ENCODE measurements around the gene RNF144B.

The RNF144B gene

DNA sequence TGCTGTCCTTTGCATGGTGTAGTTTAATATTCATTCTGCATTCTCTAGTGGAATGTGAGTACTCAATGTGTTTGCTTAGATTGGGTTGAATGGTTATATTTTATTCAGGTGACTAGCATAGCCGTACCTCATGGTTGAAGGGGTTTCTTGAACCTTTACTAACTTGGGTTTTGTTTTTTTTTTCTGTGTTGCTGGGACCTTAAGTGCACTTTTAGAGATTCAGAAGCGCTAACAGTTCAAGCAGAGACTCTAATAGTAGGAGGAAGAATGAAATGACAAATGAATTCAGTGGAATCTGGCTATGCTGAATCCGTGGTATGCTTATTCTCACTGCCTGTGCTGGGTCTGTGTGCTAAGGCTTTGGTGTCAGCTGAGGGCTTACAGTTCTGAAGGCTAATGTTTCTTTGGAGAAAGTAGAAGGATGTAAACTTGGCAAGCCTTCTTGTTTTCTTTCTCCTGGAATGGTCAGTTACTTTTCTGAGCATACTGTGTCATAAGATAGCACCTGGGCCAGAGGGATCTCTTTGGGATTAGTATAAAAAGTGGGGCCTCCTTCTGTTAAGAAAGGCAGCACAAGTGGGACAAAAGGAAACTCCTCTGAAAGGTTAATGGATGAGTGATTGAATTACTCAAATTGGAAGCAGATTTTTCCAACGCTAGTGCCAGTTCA lies 28.7 kb downstream of the RNF144B start:
- Histone ChIP-seq H3K9me3 (ENCODE audit: control insufficient read depth, low read length) (no peaks in the 10 kb centered on the region), H3K36me3 (ENCODE audit: control insufficient read depth, insufficient read depth, low read length) (no peaks in the 10 kb centered on the region), H3K27ac (ENCODE audit: insufficient read depth, low read length, poor library complexity, severe bottlenecking) (no peak overlapping the region), H3K27me3 (replicated peaks; ENCODE audit: control insufficient read depth, insufficient read depth, low read length, poor library complexity, severe bottlenecking) (no peaks in the 10 kb centered on the region), H3K4me3 (ENCODE audit: insufficient read depth, low read depth, low read length, poor library complexity, severe bottlenecking) (no peak overlapping the region), H3K4me1 (ENCODE audit: control insufficient read depth, insufficient read depth, low read length, poor library complexity, severe bottlenecking) (no peaks in the 10 kb centered on the region)
- no peak for DNase-seq

DNA sequence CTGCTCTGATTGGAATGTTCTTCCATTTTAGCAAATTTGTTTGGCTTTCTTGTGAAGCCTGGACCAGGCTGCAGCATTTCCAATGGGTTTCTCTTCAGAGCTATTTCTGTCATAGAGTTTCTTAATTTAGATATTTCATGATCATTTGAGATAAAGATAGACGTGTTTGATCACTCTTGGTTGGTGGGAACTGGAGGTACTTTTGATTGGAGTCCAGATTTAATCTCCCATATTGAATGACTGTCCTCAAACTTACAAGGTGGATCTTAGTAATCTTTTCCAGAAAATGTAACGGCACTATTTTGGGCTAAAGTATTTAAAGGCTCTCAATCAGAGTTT lies 29.2 kb downstream of the RNF144B start:
- Histone ChIP-seq H3K4me1 (ENCODE audit: control insufficient read depth, insufficient read depth, low read length, poor library complexity, severe bottlenecking) (no peaks in the 10 kb centered on the region), H3K27ac (ENCODE audit: insufficient read depth, low read length, poor library complexity, severe bottlenecking) (no peak overlapping the region), H3K36me3 (ENCODE audit: control insufficient read depth, insufficient read depth, low read length) (no peaks in the 10 kb centered on the region), H3K4me3 (ENCODE audit: insufficient read depth, low read depth, low read length, poor library complexity, severe bottlenecking) (no peak overlapping the region), H3K9me3 (ENCODE audit: control insufficient read depth, low read length) (no peaks in the 10 kb centered on the region), H3K27me3 (replicated peaks; ENCODE audit: control insufficient read depth, insufficient read depth, low read length, poor library complexity, severe bottlenecking) (no peaks in the 10 kb centered on the region)
- no peak for DNase-seq

DNA sequence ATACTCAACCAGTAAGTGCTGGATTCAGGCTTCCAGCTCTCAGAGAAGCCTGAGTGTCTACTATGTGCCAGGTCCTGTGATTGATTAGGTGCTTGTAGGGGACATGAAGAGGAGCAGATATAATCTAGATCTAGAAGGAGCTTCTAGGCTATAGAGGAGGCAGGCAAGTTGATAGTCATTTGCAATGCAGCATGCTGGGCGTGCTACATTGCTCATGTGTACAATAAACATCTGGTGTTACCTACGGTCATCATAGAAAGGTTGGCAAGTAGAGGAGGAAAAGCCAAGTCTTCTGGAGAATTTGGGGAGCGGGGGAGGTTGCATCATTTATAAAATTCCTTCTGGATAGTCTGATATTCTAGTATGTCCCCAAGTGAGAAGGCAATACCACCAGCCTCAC lies 33.2 kb downstream of the RNF144B start:
- H3K27ac ChIP-seq (ENCODE audit: insufficient read depth, low read length, poor library complexity, severe bottlenecking): no peak overlapping the region
- DNase-seq: no peak
- no peaks in the 10 kb centered on the region for H3K36me3 ChIP-seq (ENCODE audit: control insufficient read depth, insufficient read depth, low read length)
- no peaks in the 10 kb centered on the region for H3K4me1 ChIP-seq (ENCODE audit: control insufficient read depth, insufficient read depth, low read length, poor library complexity, severe bottlenecking)
- no peaks in the 10 kb centered on the region for H3K27me3 ChIP-seq (replicated peaks; ENCODE audit: control insufficient read depth, insufficient read depth, low read length, poor library complexity, severe bottlenecking)
- H3K9me3 ChIP-seq (ENCODE audit: control insufficient read depth, low read length): no peaks in the 10 kb centered on the region
- no peak overlapping the region for H3K4me3 ChIP-seq (ENCODE audit: insufficient read depth, low read depth, low read length, poor library complexity, severe bottlenecking)

DNA sequence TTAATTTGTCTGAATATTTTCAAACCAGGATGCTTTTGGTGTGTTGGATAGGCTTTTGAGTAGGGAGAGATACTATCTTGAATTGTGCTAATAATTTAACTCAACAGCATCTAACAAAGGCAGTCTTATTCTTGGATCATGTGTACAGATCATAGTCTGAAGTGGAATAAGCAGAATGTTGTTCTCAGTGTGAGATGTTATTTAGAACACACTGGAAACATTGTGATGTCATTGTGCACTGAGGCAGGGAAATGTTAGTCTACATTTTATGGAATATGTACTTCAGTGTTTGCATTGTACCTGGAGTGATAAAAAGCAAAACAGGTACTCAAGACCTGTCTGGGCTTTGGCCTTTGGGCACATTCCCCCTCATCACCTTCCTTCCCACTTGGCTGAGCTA lies 35.0 kb downstream of the RNF144B start:
- no peaks in the 10 kb centered on the region for H3K36me3 ChIP-seq (ENCODE audit: control insufficient read depth, insufficient read depth, low read length)
- no peaks in the 10 kb centered on the region for H3K4me1 ChIP-seq (ENCODE audit: control insufficient read depth, insufficient read depth, low read length, poor library complexity, severe bottlenecking)
- H3K27ac ChIP-seq (ENCODE audit: insufficient read depth, low read length, poor library complexity, severe bottlenecking): no peak overlapping the region
- no peaks in the 10 kb centered on the region for H3K27me3 ChIP-seq (replicated peaks; ENCODE audit: control insufficient read depth, insufficient read depth, low read length, poor library complexity, severe bottlenecking)
- no peak overlapping the region for H3K4me3 ChIP-seq (ENCODE audit: insufficient read depth, low read depth, low read length, poor library complexity, severe bottlenecking)
- DNase-seq: no peak
- no peaks in the 10 kb centered on the region for H3K9me3 ChIP-seq (ENCODE audit: control insufficient read depth, low read length)

DNA sequence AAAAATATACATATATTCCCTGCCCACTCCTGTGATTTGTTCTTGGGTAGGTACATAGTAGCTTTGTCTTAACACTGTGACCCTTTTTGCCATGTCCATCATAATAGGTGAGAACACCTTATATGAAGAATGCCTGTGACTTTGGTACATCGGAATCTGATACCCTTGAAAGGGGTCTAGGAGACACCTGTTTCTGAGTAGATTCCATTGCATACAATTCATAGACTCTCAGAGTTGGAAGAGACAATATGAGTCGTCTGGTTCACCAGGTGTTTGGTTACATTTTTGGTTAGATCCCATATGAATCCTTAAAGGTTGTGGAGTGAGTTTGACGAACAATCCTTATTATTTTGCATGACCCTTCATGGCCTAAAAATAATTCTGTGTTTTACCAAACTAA lies 36.3 kb downstream of the RNF144B start:
- H3K27ac ChIP-seq (ENCODE audit: insufficient read depth, low read length, poor library complexity, severe bottlenecking): no peak overlapping the region
- H3K27me3 ChIP-seq (replicated peaks; ENCODE audit: control insufficient read depth, insufficient read depth, low read length, poor library complexity, severe bottlenecking): no peaks in the 10 kb centered on the region
- H3K4me1 ChIP-seq (ENCODE audit: control insufficient read depth, insufficient read depth, low read length, poor library complexity, severe bottlenecking): no peaks in the 10 kb centered on the region
- H3K9me3 ChIP-seq (ENCODE audit: control insufficient read depth, low read length): no peaks in the 10 kb centered on the region
- H3K36me3 ChIP-seq (ENCODE audit: control insufficient read depth, insufficient read depth, low read length): no peaks in the 10 kb centered on the region
- H3K4me3 ChIP-seq (ENCODE audit: insufficient read depth, low read depth, low read length, poor library complexity, severe bottlenecking): no peak overlapping the region
- no peak for DNase-seq

DNA sequence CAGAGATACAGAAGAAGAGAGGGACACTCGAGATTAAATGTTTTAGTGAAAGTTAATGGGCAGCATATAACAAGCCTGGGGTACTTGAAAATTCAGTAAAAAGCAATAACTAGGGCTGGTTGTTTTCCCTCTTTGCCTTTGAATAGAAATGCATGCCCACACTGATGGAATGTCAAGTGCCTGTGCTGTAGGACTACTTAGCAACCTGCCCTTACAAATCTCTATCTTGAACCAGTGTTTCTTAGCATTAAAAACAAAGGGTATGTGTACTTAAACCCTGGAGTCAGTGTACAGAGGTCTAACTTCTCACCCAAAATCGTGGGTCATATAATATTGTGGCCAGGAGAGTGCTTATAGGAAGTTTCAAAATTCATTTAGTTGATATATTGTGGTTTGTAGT lies 37.1 kb downstream of the RNF144B start:
- Histone ChIP-seq H3K4me3 (ENCODE audit: insufficient read depth, low read depth, low read length, poor library complexity, severe bottlenecking) (no peak overlapping the region), H3K4me1 (ENCODE audit: control insufficient read depth, insufficient read depth, low read length, poor library complexity, severe bottlenecking) (no peaks in the 10 kb centered on the region), H3K27ac (ENCODE audit: insufficient read depth, low read length, poor library complexity, severe bottlenecking) (no peak overlapping the region), H3K27me3 (replicated peaks; ENCODE audit: control insufficient read depth, insufficient read depth, low read length, poor library complexity, severe bottlenecking) (no peaks in the 10 kb centered on the region), H3K9me3 (ENCODE audit: control insufficient read depth, low read length) (no peaks in the 10 kb centered on the region), H3K36me3 (ENCODE audit: control insufficient read depth, insufficient read depth, low read length) (no peaks in the 10 kb centered on the region)
- DNase-seq: no peak

DNA sequence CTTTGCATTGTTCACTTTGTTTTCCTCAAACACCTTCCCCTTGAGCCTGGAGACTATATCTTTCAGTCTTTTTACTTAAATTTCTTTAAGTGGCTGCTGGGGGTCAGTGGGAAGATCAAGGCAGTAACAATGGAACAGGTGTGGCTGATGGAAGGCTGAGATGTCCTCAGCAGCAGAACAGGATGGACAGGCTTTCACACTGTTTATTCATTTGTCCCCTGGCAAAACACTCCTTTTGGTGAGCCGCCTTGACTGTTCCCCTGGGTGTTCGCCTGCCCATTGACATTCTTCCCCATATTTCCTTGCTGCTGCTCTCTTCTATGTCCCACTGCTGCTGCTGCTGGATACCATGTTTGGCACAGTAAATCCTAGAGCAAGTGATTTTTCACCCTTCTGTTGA lies 38.1 kb downstream of the RNF144B start:
- no peak overlapping the region for H3K27ac ChIP-seq (ENCODE audit: insufficient read depth, low read length, poor library complexity, severe bottlenecking)
- DNase-seq: no peak
- H3K27me3 ChIP-seq (replicated peaks; ENCODE audit: control insufficient read depth, insufficient read depth, low read length, poor library complexity, severe bottlenecking): no peaks in the 10 kb centered on the region
- H3K4me1 ChIP-seq (ENCODE audit: control insufficient read depth, insufficient read depth, low read length, poor library complexity, severe bottlenecking): no peaks in the 10 kb centered on the region
- H3K36me3 ChIP-seq (ENCODE audit: control insufficient read depth, insufficient read depth, low read length): no peaks in the 10 kb centered on the region
- H3K4me3 ChIP-seq (ENCODE audit: insufficient read depth, low read depth, low read length, poor library complexity, severe bottlenecking): no peak overlapping the region
- H3K9me3 ChIP-seq (ENCODE audit: control insufficient read depth, low read length): no peaks in the 10 kb centered on the region

DNA sequence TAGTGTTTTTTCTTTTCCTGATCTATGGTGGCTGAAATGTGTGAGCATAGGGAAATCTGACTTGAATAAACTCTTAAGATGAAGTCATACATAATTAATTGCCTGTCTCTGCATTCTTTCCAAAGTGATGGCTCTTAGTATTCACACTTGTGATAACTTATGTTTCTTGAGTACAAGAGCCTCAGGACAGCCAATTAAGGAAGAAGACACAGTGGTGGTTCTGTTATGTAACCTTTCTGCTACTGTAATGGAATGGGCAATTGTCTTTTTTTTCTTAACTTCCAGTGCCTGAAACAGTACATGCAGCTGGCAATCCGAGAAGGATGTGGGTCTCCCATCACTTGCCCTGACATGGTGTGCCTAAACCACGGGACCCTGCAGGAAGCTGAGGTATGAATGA lies 40.1 kb downstream of the RNF144B start:
- Histone ChIP-seq H3K36me3 (ENCODE audit: control insufficient read depth, insufficient read depth, low read length) (no peaks in the 10 kb centered on the region), H3K27ac (ENCODE audit: insufficient read depth, low read length, poor library complexity, severe bottlenecking) (no peak overlapping the region)

DNA sequence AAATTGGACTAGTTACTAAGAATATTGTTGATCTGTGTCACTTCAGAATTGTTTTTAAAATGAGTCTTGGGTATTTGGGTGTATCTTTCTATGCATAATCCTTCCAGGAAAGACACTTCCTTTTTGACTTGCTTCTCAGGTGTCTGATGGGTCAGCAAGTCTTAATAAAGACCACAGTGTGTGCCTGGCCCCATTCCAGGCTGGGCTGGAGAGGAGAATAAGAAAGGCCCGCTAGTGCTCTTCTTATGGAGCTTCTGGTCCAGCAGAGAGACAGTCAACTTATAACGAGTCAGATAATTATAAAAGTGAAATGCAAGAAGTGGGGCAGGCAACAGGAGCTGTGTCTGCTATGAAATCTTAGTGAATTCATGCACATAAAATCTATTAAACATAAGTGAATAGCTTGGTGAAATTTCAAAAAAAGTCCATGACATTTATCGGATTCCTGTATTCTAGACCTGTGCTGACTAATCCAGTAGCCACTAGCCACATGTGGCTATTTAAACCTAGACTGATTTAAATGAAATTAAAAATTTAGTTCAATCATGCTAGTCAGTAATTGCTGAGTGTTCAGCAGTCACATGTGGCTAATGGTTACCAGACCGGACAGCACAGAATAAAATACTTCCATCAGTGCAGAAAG lies 42.6 kb downstream of the RNF144B start:
- DNase-seq: no peak
- Histone ChIP-seq H3K27me3 (replicated peaks; ENCODE audit: control insufficient read depth, insufficient read depth, low read length, poor library complexity, severe bottlenecking) (no peaks in the 10 kb centered on the region), H3K4me1 (ENCODE audit: control insufficient read depth, insufficient read depth, low read length, poor library complexity, severe bottlenecking) (no peaks in the 10 kb centered on the region), H3K27ac (ENCODE audit: insufficient read depth, low read length, poor library complexity, severe bottlenecking) (no peak overlapping the region), H3K4me3 (ENCODE audit: insufficient read depth, low read depth, low read length, poor library complexity, severe bottlenecking) (no peak overlapping the region), H3K36me3 (ENCODE audit: control insufficient read depth, insufficient read depth, low read length) (no peaks in the 10 kb centered on the region), H3K9me3 (ENCODE audit: control insufficient read depth, low read length) (no peaks in the 10 kb centered on the region)

More for the DNA sequence above, 40.1 kb downstream of the RNF144B start:
- no peaks in the 10 kb centered on the region for H3K27me3 ChIP-seq (replicated peaks; ENCODE audit: control insufficient read depth, insufficient read depth, low read length, poor library complexity, severe bottlenecking)
- no peak for DNase-seq
- H3K4me1 ChIP-seq (ENCODE audit: control insufficient read depth, insufficient read depth, low read length, poor library complexity, severe bottlenecking): no peaks in the 10 kb centered on the region
- no peaks in the 10 kb centered on the region for H3K9me3 ChIP-seq (ENCODE audit: control insufficient read depth, low read length)
- no peak overlapping the region for H3K4me3 ChIP-seq (ENCODE audit: insufficient read depth, low read depth, low read length, poor library complexity, severe bottlenecking)

DNA sequence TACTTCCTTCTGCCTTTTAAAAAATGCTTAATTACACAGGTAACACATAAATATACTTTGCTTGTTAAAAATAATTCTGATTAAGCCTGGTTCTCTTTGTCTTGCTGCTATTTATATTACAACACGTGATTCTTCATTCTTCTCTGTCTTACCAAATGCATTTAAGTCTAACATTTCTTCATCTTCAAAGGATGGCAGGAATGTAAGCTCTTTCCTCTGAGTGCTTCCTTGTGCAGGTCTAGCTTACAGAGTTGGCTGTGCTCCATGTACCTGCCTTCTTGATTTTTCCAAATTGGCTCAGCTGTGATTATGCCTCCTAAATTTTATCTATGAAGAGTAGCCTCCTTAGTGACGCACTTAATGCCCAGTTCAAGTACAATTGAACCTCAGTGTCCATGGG lies 44.4 kb downstream of the RNF144B start:
- H3K9me3 ChIP-seq (ENCODE audit: control insufficient read depth, low read length): no peaks in the 10 kb centered on the region
- H3K4me1 ChIP-seq (ENCODE audit: control insufficient read depth, insufficient read depth, low read length, poor library complexity, severe bottlenecking): no peaks in the 10 kb centered on the region
- no peak for DNase-seq
- no peak overlapping the region for H3K27ac ChIP-seq (ENCODE audit: insufficient read depth, low read length, poor library complexity, severe bottlenecking)
- H3K4me3 ChIP-seq (ENCODE audit: insufficient read depth, low read depth, low read length, poor library complexity, severe bottlenecking): no peak overlapping the region
- H3K27me3 ChIP-seq (replicated peaks; ENCODE audit: control insufficient read depth, insufficient read depth, low read length, poor library complexity, severe bottlenecking): no peaks in the 10 kb centered on the region
- H3K36me3 ChIP-seq (ENCODE audit: control insufficient read depth, insufficient read depth, low read length): no peaks in the 10 kb centered on the region

Data from effector memory CD4-positive, alpha-beta T cell (primary cell).